HL-60 (cell line): ENCODE results near the gene GPAM.

ENCODE experiments used
- DNase-seq, 2 experiments: peaks; one replicate each; pipeline ENCODE4 v3.0.0-alpha.2; 2010 to 2020; ENCODE audit warnings: low read depth in 1 of 2, low spot score in 1 of 2
- H3K27ac ChIP-seq: fragments of 250-450 bp; sonication (Bioruptor Pico); replicated peaks from 2 replicates; pipeline ENCODE4 v1.5.1; 2020; ENCODE audit warnings: mild to moderate bottlenecking, moderate library complexity
- H3K27me3 ChIP-seq: fragments of 250-450 bp; sonication (Bioruptor Pico); 2 replicates; pipeline ENCODE4 v1.5.1; 2021; ENCODE audit warnings: mild to moderate bottlenecking, moderate library complexity; ENCODE audit not compliant: insufficient read depth, poor library complexity, severe bottlenecking
- H3K4me3 ChIP-seq: replicated peaks from 2 replicates; pipeline ENCODE4 v1.5.1; 2011; ENCODE audit warnings: mild to moderate bottlenecking, control low read depth, low read length; ENCODE audit not compliant: insufficient read depth
- GABPA ChIP-seq: IDR thresholded peaks from 2 replicates; pipeline ENCODE4 v1.6.1; 2012; ENCODE audit warnings: low read depth
- POLR2AphosphoS5 ChIP-seq: IDR thresholded peaks from 2 replicates; pipeline ENCODE4 v1.6.1; 2012; ENCODE audit warnings: low read depth
- REST ChIP-seq: IDR thresholded peaks from 2 replicates; pipeline ENCODE4 v1.6.1; 2012; ENCODE audit warnings: low read depth; ENCODE audit not compliant: insufficient replicate concordance
- SPI1 ChIP-seq: IDR thresholded peaks from 2 replicates; pipeline ENCODE4 v1.6.1; 2012; ENCODE audit warnings: low read depth, mild to moderate bottlenecking, borderline replicate concordance
- TF ChIP-seq, protein P1 (sequence below): IDR thresholded peaks from one replicate; pipeline ENCODE4 v1.5.1; 2011; ENCODE audit warnings: low read length, control low read depth, inconsistent platforms; ENCODE audit not compliant: insufficient read depth

Gene GPAM

GRCh38 chr10:112124866-112125265, 58.7 kb downstream of the GPAM start:
- no peak overlapping the region for H3K27ac ChIP-seq
- H3K4me3 ChIP-seq: no peak overlapping the region
- H3K27me3 ChIP-seq: no peaks in the 10 kb centered on the region
- TF ChIP-seq POLR2AphosphoS5 (no peak), REST (no peak), GABPA (no peak), SPI1 (no peak)
- TF ChIP-seq, protein P1, sequence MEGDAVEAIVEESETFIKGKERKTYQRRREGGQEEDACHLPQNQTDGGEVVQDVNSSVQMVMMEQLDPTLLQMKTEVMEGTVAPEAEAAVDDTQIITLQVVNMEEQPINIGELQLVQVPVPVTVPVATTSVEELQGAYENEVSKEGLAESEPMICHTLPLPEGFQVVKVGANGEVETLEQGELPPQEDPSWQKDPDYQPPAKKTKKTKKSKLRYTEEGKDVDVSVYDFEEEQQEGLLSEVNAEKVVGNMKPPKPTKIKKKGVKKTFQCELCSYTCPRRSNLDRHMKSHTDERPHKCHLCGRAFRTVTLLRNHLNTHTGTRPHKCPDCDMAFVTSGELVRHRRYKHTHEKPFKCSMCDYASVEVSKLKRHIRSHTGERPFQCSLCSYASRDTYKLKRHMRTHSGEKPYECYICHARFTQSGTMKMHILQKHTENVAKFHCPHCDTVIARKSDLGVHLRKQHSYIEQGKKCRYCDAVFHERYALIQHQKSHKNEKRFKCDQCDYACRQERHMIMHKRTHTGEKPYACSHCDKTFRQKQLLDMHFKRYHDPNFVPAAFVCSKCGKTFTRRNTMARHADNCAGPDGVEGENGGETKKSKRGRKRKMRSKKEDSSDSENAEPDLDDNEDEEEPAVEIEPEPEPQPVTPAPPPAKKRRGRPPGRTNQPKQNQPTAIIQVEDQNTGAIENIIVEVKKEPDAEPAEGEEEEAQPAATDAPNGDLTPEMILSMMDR: no peak
- DNase-seq: no peak

GRCh38 chr10:112122827-112123226, 60.7 kb downstream of the GPAM start:
- no peak for TF ChIP-seq REST
- no peak for TF ChIP-seq SPI1
- TF ChIP-seq GABPA: no peak
- TF ChIP-seq POLR2AphosphoS5: no peak
- TF ChIP-seq, protein P1: no peak
- no peak for DNase-seq

DNA sequence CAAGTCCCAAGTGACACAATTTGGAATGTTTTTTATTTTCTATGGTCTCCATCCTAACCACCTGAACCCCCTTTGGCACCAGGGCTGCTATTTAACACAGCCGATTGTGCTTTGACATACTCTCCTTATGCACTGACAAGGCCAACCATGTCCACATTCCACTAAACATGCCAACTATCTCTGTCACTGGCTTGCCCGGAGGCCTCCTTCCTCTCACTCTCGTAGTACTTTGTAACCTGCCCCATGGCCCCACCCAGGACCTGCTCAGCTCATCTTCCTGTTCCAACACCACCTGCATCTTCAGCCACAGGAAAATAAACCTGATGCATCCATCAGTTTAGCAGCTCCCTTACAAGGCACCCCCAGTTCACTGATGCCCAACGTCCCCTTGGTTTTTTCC, 63.1 kb downstream of the GPAM start:
- Histone ChIP-seq H3K27ac (no peak overlapping the region), H3K4me3 (no peak overlapping the region), H3K27me3 (no peaks in the 10 kb centered on the region)
- DNase-seq: no peak
- no peak for TF ChIP-seq POLR2AphosphoS5
- TF ChIP-seq SPI1: no peak
- TF ChIP-seq, protein P1: no peak
- no peak for TF ChIP-seq REST
- TF ChIP-seq GABPA: no peak

More at GRCh38 chr10:112122827-112123226, 60.7 kb downstream of the GPAM start:
- Histone ChIP-seq H3K27ac (no peak overlapping the region), H3K4me3 (no peak overlapping the region), H3K27me3 (no peaks in the 10 kb centered on the region)
